ENCODE measurements around the gene PTGDS. TPM values are rescaled to one million over a fixed set of nuclear protein-coding genes. Genes with fewer than 3 reads are reported as not detected.

The PTGDS gene
- total RNA-seq = 249 TPM
- long read RNA-seq, transcript PTGDS-202 (7 exons, 807 nt) = major isoform, 126 of 136 reads
- long read RNA-seq, partial matches to known transcripts = 0 of 136 reads
- long read RNA-seq, other reads (novel, unspliced or antisense) = 10 of 136 reads

- no peak for DNase-seq (ENCODE audit: low spot score)
Observed at GRCh38 chr9:136977223-136977622, at the start of gene PTGDS. TSS of gene PTGDS (plus strand) at chr9:136977504. CDS start at chr9:136977579, 75 bp downstream.

GRCh38 chr9:136928591-136928990, 48.7 kb upstream of the PTGDS start:
- DNase-seq (ENCODE audit: low spot score) = no peak

- no peak for DNase-seq (ENCODE audit: low spot score)
Observed at GRCh38 chr9:136930014-136930413, 47.3 kb upstream of the PTGDS start.

- no peak for DNase-seq (ENCODE audit: low spot score)
Observed at GRCh38 chr9:136931611-136932130, 45.6 kb upstream of the PTGDS start.

- DNase-seq (ENCODE audit: low spot score) = no peak
Observed at GRCh38 chr9:136934277-136934676, 43.0 kb upstream of the PTGDS start.

GRCh38 chr9:136935651-136936050, 41.7 kb upstream of the PTGDS start:
- DNase-seq (ENCODE audit: low spot score) = no peak

- DNase-seq (ENCODE audit: low spot score) = no peak
Observed at GRCh38 chr9:136936645-136937170, 40.6 kb upstream of the PTGDS start.

GRCh38 chr9:136937186-136938001, 39.9 kb upstream of the PTGDS start:
- DNase-seq (ENCODE audit: low spot score) = no peak

- no peak for DNase-seq (ENCODE audit: low spot score)
Observed at GRCh38 chr9:136939431-136939995, 37.8 kb upstream of the PTGDS start.

GRCh38 chr9:136939996-136940525, 37.2 kb upstream of the PTGDS start:
- DNase-seq (ENCODE audit: low spot score) = no peak

- no peak for DNase-seq (ENCODE audit: low spot score)
Observed at GRCh38 chr9:136940526-136941230, 36.6 kb upstream of the PTGDS start.

- DNase-seq (ENCODE audit: low spot score) = no peak
Observed at GRCh38 chr9:136941231-136942111, 35.8 kb upstream of the PTGDS start.

GRCh38 chr9:136942112-136942880, 35.0 kb upstream of the PTGDS start:
- DNase-seq (ENCODE audit: low spot score) = no peak

- DNase-seq (ENCODE audit: low spot score) = no peak
Observed at GRCh38 chr9:136942881-136943230, 34.4 kb upstream of the PTGDS start.

- DNase-seq (ENCODE audit: low spot score) = no peak
Observed at GRCh38 chr9:136943291-136944211, 33.8 kb upstream of the PTGDS start.

GRCh38 chr9:136944212-136944518, 33.1 kb upstream of the PTGDS start:
- DNase-seq (ENCODE audit: low spot score) = no peak

GRCh38 chr9:136944519-136945332, 32.6 kb upstream of the PTGDS start, which contains the start of the genes C8G and FBXW5:
TSS of gene C8G (plus strand) at chr9:136945243. CDS start at chr9:136945321, 78 bp downstream.
TSS of gene FBXW5 (minus strand) at chr9:136944738. CDS start at chr9:136944083, 655 bp downstream.
- DNase-seq (ENCODE audit: low spot score) = peak; percentile 99
